HepG2 (cell line): Measurements from ENCODE around the gene TSGA10. TPM values are rescaled to one million over a fixed set of nuclear protein-coding genes. Genes with fewer than 3 reads are reported as not detected.

Source experiments
- EEA1 ChIP-seq: sonication (generic); formaldehyde crosslinking; IDR thresholded peaks from 2 replicates; pipeline ENCODE4 v1.5.1; 2020; ENCODE audit warnings: mild to moderate bottlenecking, missing genetic modification reagents, borderline replicate concordance
- HNF1B ChIP-seq: sonication (generic); formaldehyde crosslinking; IDR thresholded peaks from 2 replicates; pipeline ENCODE4 v1.5.1; 2020; ENCODE audit warnings: mild to moderate bottlenecking, moderate library complexity, missing genetic modification reagents
- HNRNPUL1 ChIP-seq: fragments of 200-400 bp; formaldehyde crosslinking; IDR thresholded peaks from 2 replicates; pipeline ENCODE4 v1.6.1; 2017; ENCODE audit warnings: low read depth, mild to moderate bottlenecking, low read length, moderate library complexity
- JUNB ChIP-seq: sonication (generic); formaldehyde crosslinking; IDR thresholded peaks from 2 replicates; pipeline ENCODE4 v1.8.0; 2022; ENCODE audit warnings: missing genetic modification reagents, mild to moderate bottlenecking, borderline replicate concordance
- KLF11 ChIP-seq: IDR thresholded peaks from 2 replicates; pipeline ENCODE4 v1.6.1; 2016; ENCODE audit warnings: missing compliant biosample characterization
- KLF13 ChIP-seq: sonication (generic); formaldehyde crosslinking; IDR thresholded peaks from 2 replicates; pipeline ENCODE4 v1.4.0; 2020; ENCODE audit warnings: mild to moderate bottlenecking, missing genetic modification reagents
- KLF16 ChIP-seq, 2 experiments: sonication (generic) in 1 of 2; formaldehyde crosslinking in 1 of 2; IDR thresholded peaks; 2 replicates each; pipeline versions ENCODE4 v1.6.1 to v1.8.0; 2016 to 2023; ENCODE audit warnings: missing genetic modification reagents in 2 of 2, missing compliant biosample characterization in 1 of 2
- MED8 ChIP-seq: sonication (generic); formaldehyde crosslinking; IDR thresholded peaks from 2 replicates; pipeline ENCODE4 v1.8.1; 2023; ENCODE audit warnings: mild to moderate bottlenecking, missing genetic modification reagents; ENCODE audit not compliant: insufficient replicate concordance
- RBM39 ChIP-seq: fragments of 200-400 bp; formaldehyde crosslinking; IDR thresholded peaks from one replicate; pipeline ENCODE4 v1.6.1; 2018; ENCODE audit warnings: antibody characterized with exemption, mild to moderate bottlenecking, low read depth, low read length; ENCODE audit not compliant: poor library complexity, severe bottlenecking
- RFX3 ChIP-seq: IDR thresholded peaks from 2 replicates; pipeline ENCODE4 v1.6.1; 2016; ENCODE audit warnings: missing biosample characterization, missing genetic modification reagents
- SP140L ChIP-seq: sonication (generic); formaldehyde crosslinking; IDR thresholded peaks from 2 replicates; pipeline ENCODE4 v1.4.0; 2020; ENCODE audit warnings: missing genetic modification reagents, borderline replicate concordance
- TAF15 ChIP-seq: fragments of 200-400 bp; formaldehyde crosslinking; IDR thresholded peaks from one replicate; pipeline ENCODE4 v1.6.1; 2018; ENCODE audit warnings: mild to moderate bottlenecking, low read depth, low read length; ENCODE audit not compliant: poor library complexity, severe bottlenecking
- THRA ChIP-seq: sonication (generic); formaldehyde crosslinking; IDR thresholded peaks from 2 replicates; pipeline ENCODE4 v1.4.0; 2020; ENCODE audit warnings: missing genetic modification reagents, borderline replicate concordance
- ZBTB42 ChIP-seq: sonication (generic); formaldehyde crosslinking; IDR thresholded peaks from 2 replicates; pipeline ENCODE4 v1.5.0; 2020; ENCODE audit warnings: mild to moderate bottlenecking, missing genetic modification reagents
- ZFX ChIP-seq: sonication (generic); formaldehyde crosslinking; IDR thresholded peaks from 2 replicates; pipeline ENCODE4 v1.4.0; 2020; ENCODE audit warnings: mild to moderate bottlenecking, low read depth, missing genetic modification reagents, moderate library complexity
- ZNF180 ChIP-seq: sonication (generic); formaldehyde crosslinking; IDR thresholded peaks from 2 replicates; pipeline ENCODE4 v1.4.0; 2020; ENCODE audit warnings: low read depth, missing genetic modification reagents, borderline replicate concordance
- ZNF30 ChIP-seq: sonication (generic); formaldehyde crosslinking; IDR thresholded peaks from 2 replicates; pipeline ENCODE4 v1.5.0; 2020; ENCODE audit warnings: mild to moderate bottlenecking, missing genetic modification reagents
- ZNF335 ChIP-seq: sonication (generic); formaldehyde crosslinking; IDR thresholded peaks from 2 replicates; pipeline ENCODE4 v1.4.0; 2020; ENCODE audit warnings: missing genetic modification reagents
- ZNF496 ChIP-seq: sonication (generic); formaldehyde crosslinking; IDR thresholded peaks from 2 replicates; pipeline ENCODE4 v1.8.1; 2023; ENCODE audit warnings: mild to moderate bottlenecking, moderate library complexity, missing genetic modification reagents; ENCODE audit not compliant: insufficient replicate concordance
- ZNF629 ChIP-seq: sonication (generic); formaldehyde crosslinking; conservative IDR thresholded peaks from 2 replicates; pipeline ENCODE4 v1.5.0; 2020; ENCODE audit warnings: missing genetic modification reagents
- ZNF749 ChIP-seq: sonication (generic); formaldehyde crosslinking; IDR thresholded peaks from 2 replicates; pipeline ENCODE4 v1.8.0; 2022; ENCODE audit warnings: mild to moderate bottlenecking, missing genetic modification reagents, moderate library complexity, borderline replicate concordance
- ZNF761 ChIP-seq: sonication (generic); formaldehyde crosslinking; conservative IDR thresholded peaks from 2 replicates; pipeline ENCODE4 v1.4.0; 2020; ENCODE audit warnings: mild to moderate bottlenecking, missing genetic modification reagents
- polyA plus RNA-seq, 8 experiments: library from polyadenylated mRNA; depleted of rRNA in 3 of 8; stranded (reverse) in 7 of 8; unstranded in 1 of 8; fragments of >200 nt; fragmentation: Illumina TruSeq in 4 of 8; extraction: Trizol in 4 of 8; gene quantifications; 2 replicates each; pipeline versions ENCODE4 v1.2.1 to v1.2.3, GENCODE V29; 2011 to 2016; ENCODE audit warnings: low read depth in 4 of 8, missing spikeins in 1 of 8, mixed read lengths in 1 of 8; ENCODE audit not compliant: insufficient read depth in 1 of 8
- total RNA-seq, 5 experiments: library from RNA; depleted of rRNA; stranded (reverse); fragments of >200 nt; fragmentation: Illumina TruSeq; extraction: Trizol; gene quantifications; 2 replicates each; pipeline ENCODE4 v1.2.3, GENCODE V29; 2016; ENCODE audit warnings: low read depth in 1 of 5
- TF ChIP-seq, protein P1 (sequence below): sonication (generic); formaldehyde crosslinking; IDR thresholded peaks from 2 replicates; pipeline ENCODE4 v1.8.0; 2022; ENCODE audit warnings: missing genetic modification reagents, mild to moderate bottlenecking, inconsistent platforms, borderline replicate concordance
- TF ChIP-seq, protein P2 (sequence below): sonication (generic); formaldehyde crosslinking; IDR thresholded peaks from 2 replicates; pipeline ENCODE4 v1.5.0; 2020; ENCODE audit warnings: missing genetic modification reagents, mild to moderate bottlenecking, borderline replicate concordance

TSGA10 gene
- total and polyA plus RNA-seq, 2 of the 13 experiments (the other 11 are each of a cell fraction or from before 2014, with no cell fraction given), result 4.7 to 13.1 TPM

- TF ChIP-seq ZNF761 (peak; percentile 83; the same call in 1 of the 2 replicates), HNRNPUL1 (no peak), ZNF30 (CRISPR knock-in tag) (no peak; the same call in 1 of the 2 replicates), EEA1 (CRISPR knock-in tag) (peak; percentile 69; the same call in 1 of the 2 replicates), MED8 (CRISPR knock-in tag) (peak; percentile 97), THRA (peak; percentile 80), ZNF335 (CRISPR knock-in tag) (peak; percentile 94), ZNF629 (CRISPR knock-in tag) (peak; percentile 64; the same call in 1 of the 2 replicates), SP140L (CRISPR knock-in tag) (peak; percentile 97), JUNB (CRISPR knock-in tag) (no peak), ZNF496 (no peak), ZNF180 (CRISPR knock-in tag) (no peak), RBM39 (peak; percentile 95), KLF11 (CRISPR knock-in tag) (peak; percentile 91), KLF13 (CRISPR knock-in tag) (peak; percentile 88; the same call in 1 of the 2 replicates), KLF16 (CRISPR knock-in tag; IDR thresholded peaks at IDR 0.05) (peak in 1 of 2 experiments; percentile 99; a peak in 2 of 4 replicates), HNF1B (CRISPR knock-in tag) (peak; percentile 95), TAF15 (no peak), RFX3 (peak; percentile 34; the same call in 1 of the 2 replicates), ZFX (CRISPR knock-in tag) (peak; percentile 85), ZNF749 (CRISPR knock-in tag) (peak; percentile 74; the same call in 1 of the 2 replicates), ZBTB42 (no peak)
- TF ChIP-seq, protein P1, sequence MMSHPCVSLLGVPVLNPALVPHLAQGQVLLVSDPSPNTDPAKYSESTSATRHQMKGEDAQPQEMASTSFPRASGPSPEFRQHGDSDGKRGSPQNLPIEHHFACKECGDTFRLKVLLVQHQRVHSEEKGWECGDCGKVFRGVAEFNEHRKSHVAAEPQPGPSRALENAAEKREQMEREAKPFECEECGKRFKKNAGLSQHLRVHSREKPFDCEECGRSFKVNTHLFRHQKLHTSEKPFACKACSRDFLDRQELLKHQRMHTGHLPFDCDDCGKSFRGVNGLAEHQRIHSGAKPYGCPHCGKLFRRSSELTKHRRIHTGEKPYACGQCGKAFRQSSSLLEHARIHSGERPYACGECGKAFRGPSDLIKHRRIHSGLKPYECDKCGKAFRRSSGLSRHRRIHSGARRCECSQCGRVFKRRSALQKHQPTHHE (CRISPR knock-in tag), result 0 out of 2 replicates have a peak, but pooled peaks have one; percentile 94
- TF ChIP-seq, protein P2, sequence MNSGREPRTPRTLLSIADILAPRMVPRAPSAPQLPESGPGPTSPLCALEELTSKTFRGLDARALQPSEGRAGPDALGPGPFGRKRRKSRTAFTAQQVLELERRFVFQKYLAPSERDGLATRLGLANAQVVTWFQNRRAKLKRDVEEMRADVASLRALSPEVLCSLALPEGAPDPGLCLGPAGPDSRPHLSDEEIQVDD (CRISPR knock-in tag), result no peak
Measured at GRCh38 chr2:99180755-99181623, 26.2 kb upstream of the TSGA10 start, which contains the start of the genes MITD1 and MRPL30 (continued).
